Measurements from ENCODE around the gene TMCC1. TPM values are rescaled to one million over a fixed set of nuclear protein-coding genes. Genes with fewer than 3 reads are reported as not detected.
A peak's percentile ranks its signal among the peaks of the same experiment; 100 is the strongest.
"Not testable (repeated sequence)": the region's sequence is repeated elsewhere in the genome, so short reads cannot be mapped to it uniquely, and the experiment has no call there.

The TMCC1 gene
- total and polyA plus RNA-seq, 7 donors = 12.4 to 55.0 (median 38.1) TPM

- Histone ChIP-seq H3K4me3 (no peak overlapping the region), H3K36me3 (ENCODE audit: insufficient read depth in 1 of 2, low read depth in 1 of 2) (no peaks in the 10 kb centered on the region), H3K9me3 (no peaks in the 10 kb centered on the region), H3K4me1 (no peaks in the 10 kb centered on the region), H3K27ac (no peak overlapping the region), H3K27me3 (ENCODE audit: insufficient read depth in 3 of 3, low read length in 2 of 3) (no peaks in the 10 kb centered on the region)
- DNase-seq (no peak), ATAC-seq (no peak)
- 86 to 93% (median 88%) methylated on average over 1 of the region's 1 CpG for WGBS, 3 donors
- no peak for TF ChIP-seq CTCF (IDR thresholded peaks at IDR 0.05)
- intact Hi-C loops (cut with DNase I) = no loop called here
Measured at GRCh38 chr3:129908417-129908816, 14.9 kb upstream of the TMCC1 start.

GRCh38 chr3:129901272-129901671 is 7.8 kb upstream of the TMCC1 start:
- ATAC-seq; DNase-seq; H3K9me3 ChIP-seq; H3K4me1 ChIP-seq; intact Hi-C loops (cut with DNase I); H3K27me3 ChIP-seq (ENCODE audit: insufficient read depth in 3 of 3, low read length in 2 of 3); H3K27ac ChIP-seq; H3K4me3 ChIP-seq; H3K36me3 ChIP-seq (ENCODE audit: insufficient read depth in 1 of 2, low read depth in 1 of 2): not testable (repeated sequence)
- WGBS, 3 donors = 91 to 96% (median 96%) methylated on average over 4 of the region's 4 CpGs

- TF ChIP-seq CTCF (IDR thresholded peaks at IDR 0.05) = no peak
- DNase-seq (no peak), ATAC-seq (no peak)
- H3K27me3 ChIP-seq (ENCODE audit: insufficient read depth in 3 of 3, low read length in 2 of 3) = no peaks in the 10 kb centered on the region
- H3K4me3 ChIP-seq = no peak overlapping the region
- H3K4me1 ChIP-seq = peaks cover 10% of the 10 kb centered on the region
- WGBS, 3 donors = 77 to 88% (median 82%) methylated on average over 3 of the region's 3 CpGs
- no peaks in the 10 kb centered on the region for H3K9me3 ChIP-seq
- H3K27ac ChIP-seq = no peak overlapping the region
- no peaks in the 10 kb centered on the region for H3K36me3 ChIP-seq (ENCODE audit: insufficient read depth in 1 of 2, low read depth in 1 of 2)
- intact Hi-C loops (cut with DNase I) = no loop called here
Measured at GRCh38 chr3:129897026-129897425, 3.5 kb upstream of the TMCC1 start.

GRCh38 chr3:129892857-129893580 is 492 bp downstream of the TMCC1 start:
- TF ChIP-seq CTCF (IDR thresholded peaks at IDR 0.05) = no peak
- peak overlapping the region; percentile 95 for H3K4me3 ChIP-seq
- peaks cover 48% of the 10 kb centered on the region for H3K4me1 ChIP-seq
- WGBS, 3 donors = 0 to 1% (median 0%) methylated on average over 23 to 62 of the region's 62 CpGs
- H3K9me3 ChIP-seq = no peaks in the 10 kb centered on the region
- intact Hi-C loops (cut with DNase I) = loop anchor here in 1 of 2 donors (5.0 kb wide), 1 partner anchor 61 kb away; no protein-coding TSS in a partner anchor
- no peaks in the 10 kb centered on the region for H3K36me3 ChIP-seq (ENCODE audit: insufficient read depth in 1 of 2, low read depth in 1 of 2)
- ATAC-seq = peak; percentile 75 to 84 (median 78)
- peak overlapping the region; percentile 98 for H3K27ac ChIP-seq
- peak in 1 of 2 donors; percentile 81 for DNase-seq
- H3K27me3 ChIP-seq (ENCODE audit: insufficient read depth in 3 of 3, low read length in 2 of 3) = no peaks in the 10 kb centered on the region

- WGBS, 3 donors = 4 to 7% (median 4%) methylated on average over 13 of the region's 13 CpGs
- no peak for TF ChIP-seq CTCF (IDR thresholded peaks at IDR 0.05)
- Histone ChIP-seq H3K4me3 (peak overlapping the region; percentile 95), H3K9me3 (no peaks in the 10 kb centered on the region), H3K27ac (peak overlapping the region; percentile 98), H3K4me1 (peaks cover 48% of the 10 kb centered on the region), H3K36me3 (ENCODE audit: insufficient read depth in 1 of 2, low read depth in 1 of 2) (no peaks in the 10 kb centered on the region), H3K27me3 (ENCODE audit: insufficient read depth in 3 of 3, low read length in 2 of 3) (no peaks in the 10 kb centered on the region)
- ATAC-seq = no peak
- no peak for DNase-seq
- intact Hi-C loops (cut with DNase I) = loop anchor here in 1 of 2 donors (5.0 kb wide), 1 partner anchor 60 kb away; no protein-coding TSS in a partner anchor
Measured at GRCh38 chr3:129892486-129892856, 1.0 kb downstream of the TMCC1 start.

All from psoas muscle (tissue), 8 donors.